Fibroblast of gingiva (primary cell): ENCODE results near the gene HOXD13.

ENCODE experiments used
- DNase-seq: peaks from one replicate; pipeline ENCODE4 v3.0.0-alpha.2; 2011; ENCODE audit warnings: low read depth

HOXD13 gene

DNA sequence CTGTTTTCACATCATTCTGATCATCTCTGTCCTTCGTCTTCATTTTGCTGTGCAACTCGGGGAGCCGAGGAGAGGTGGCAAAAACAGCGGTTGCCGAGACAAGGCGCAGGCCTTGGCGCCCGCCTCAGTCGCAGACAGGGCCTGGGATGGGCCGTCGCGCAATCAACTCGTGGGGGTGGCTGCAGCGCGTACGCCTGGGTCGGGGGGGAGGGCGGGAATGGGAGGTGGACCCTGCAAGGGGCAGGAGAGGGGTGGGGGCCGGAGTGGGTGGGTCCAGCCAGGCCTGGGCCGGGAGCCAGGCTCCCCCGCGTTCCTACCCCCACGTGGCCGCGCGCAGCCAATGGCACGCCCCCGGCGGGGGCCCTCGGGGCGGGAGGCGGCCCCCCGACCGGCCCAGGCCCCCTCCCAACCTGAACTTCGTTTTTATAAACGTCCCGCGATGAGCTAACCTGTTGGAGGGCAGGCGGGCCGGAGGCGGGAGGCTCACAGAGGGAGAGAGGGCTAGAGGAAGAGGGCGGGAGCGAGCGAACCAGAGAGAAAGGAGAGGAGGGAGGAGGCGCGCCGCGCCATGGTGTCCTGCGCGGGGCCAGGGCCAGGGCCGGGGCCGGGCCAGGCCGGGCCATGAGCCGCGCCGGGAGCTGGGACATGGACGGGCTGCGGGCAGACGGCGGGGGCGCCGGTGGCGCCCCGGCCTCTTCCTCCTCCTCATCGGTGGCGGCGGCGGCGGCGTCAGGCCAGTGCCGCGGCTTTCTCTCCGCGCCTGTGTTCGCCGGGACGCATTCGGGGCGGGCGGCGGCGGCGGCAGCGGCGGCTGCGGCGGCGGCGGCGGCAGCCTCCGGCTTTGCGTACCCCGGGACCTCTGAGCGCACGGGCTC is at the start of gene HOXD13:
Gene HOXD13, plus strand, starts transcription at position 452 of the 875 bp plus-strand sequence. Its CDS starts 170 bp downstream, at position 622.
- DNase-seq: no peak

DNA sequence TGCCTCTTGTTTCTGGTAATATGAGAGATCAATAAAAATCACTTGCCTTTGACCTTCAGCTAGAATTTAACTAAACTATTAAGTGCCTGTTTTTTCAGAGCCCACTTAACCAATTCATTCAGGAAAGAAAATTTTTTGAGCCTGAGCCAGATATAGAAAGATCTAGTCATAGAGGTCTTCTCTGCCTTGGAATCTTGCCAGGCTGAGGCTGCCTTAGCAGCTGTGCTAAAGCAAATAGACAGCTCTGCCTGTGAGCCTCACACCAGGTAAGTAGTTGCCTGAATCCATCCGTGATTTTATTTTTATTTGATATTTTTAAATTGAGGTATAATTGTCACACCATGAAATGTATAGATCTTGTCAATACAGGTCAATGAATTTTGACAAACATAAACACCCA is 36.1 kb upstream of the HOXD13 start:
- no peak for DNase-seq

DNA sequence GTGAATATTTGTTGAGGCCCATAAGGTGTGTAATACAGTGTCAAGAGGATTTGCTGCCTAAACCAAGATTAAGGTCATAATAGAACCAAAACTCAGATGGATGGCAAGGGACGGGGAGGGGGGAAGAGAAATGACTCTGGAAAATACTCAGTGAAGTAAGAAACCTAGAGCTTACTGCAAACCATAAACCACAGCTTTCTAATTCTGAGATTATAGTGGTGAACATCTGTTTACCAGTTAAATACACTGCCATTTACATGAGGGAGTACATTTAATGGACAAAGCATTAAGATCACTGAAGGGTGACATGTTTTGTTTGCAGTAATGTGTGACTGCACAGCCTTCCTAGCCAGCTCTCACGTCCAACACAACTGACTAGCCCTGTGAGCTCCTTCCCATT is 28.6 kb upstream of the HOXD13 start:
- no peak for DNase-seq

DNA sequence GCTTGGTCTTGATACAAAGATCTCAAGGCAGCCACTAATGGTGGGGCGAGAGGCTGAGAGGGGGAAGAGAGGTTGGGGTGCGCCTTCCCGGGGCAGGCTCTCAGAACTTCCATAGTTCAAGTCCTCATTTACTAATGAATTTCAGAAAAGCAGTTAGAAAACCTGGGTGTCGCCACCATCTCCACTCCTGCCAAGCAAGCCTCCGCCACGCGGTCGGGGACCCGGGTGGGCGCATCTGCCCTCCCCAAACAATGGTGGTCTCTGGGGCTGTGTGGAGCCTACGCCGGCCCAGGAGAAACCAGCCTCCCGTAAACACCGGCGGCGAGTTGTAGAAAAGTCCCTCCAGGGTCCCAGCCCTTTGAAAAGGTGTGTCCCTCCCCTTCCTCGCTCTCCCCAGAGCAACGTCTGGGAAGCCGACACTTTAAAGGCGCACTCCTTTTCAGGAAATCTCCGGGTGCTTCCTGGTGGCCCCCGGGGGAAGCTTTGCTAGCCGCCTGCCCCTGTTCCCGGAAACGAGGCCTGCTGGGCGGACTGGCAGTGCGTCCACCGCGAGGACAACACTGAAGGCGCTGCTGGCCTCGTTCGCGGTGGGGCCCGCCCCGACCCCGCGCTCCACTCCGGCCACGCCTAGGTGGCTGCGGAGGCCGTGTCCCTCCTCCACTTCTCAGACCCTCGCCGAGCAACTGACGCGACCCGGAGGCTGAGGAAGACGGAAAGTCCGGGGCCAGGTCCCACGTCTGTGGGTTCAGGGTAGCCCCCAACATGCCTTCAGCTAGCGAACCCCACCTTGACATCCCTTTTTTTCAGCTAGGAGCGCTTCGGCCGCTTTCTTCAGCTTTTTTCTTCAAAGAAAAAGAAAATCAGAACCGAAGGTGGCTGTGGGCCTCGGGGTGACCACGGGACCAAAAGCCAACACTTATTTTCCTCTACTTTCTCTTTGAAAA is 25.6 kb upstream of the HOXD13 start:
- DNase-seq: no peak

DNA sequence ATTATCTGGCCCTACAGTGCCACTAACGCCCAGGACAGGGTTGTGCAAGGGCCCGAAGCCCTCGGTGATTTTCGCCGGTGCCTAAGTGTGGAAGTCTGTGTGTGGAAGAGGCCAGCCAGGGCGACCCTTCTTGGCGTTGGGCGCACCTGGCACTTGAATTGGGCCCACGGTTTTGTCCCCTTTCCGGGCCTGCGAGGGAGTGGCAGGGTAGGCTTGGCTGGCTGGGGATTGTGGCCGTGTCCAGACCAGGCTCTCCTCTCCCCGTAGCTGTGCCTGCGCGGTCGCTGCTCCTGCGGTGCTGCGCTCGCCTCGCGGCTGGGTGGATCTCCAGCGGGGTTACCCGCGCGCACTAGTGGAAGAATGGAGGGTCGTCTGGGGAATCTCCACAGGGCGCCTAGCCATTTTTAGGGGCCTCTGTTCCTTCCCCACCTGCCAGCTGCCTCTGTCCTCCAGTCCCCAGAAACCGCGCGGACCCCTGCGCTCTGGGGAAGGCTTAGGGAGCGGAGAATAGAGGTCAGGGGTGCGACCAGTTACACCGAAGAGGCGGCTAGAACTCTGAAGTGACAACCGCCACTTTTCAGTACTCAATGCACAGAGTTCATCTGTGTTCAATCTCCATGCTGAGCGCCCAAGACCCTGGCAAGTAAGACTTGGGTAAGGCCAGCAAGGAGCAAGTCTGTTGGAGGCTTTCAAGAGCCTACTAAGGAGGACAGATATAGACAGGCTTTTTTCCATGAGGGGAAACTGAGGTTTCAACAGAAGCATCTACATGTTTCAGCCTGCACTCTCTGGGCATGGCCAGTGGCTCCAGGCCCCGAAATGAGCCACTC is 24.7 kb upstream of the HOXD13 start:
- no peak for DNase-seq

DNA sequence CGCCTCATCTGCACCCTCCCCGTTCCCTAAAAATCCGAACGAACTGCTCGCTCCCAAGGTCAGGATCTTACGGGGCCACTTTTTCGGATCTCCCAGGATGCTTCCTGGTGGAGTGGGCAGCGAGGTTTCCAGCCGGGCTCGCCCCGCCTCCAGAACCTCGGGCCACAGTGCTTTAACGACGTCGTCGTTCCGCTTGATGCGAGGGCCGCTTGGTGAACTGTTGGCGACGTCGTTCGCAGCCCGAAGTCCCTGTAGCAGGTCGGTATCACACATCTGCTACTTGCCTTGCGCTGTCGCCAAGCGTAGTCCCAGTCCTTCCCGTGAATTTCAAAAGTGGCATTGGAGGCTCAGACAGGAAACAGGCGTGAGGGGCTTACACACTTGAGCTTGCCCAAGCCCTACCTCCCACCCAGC is 24.1 kb upstream of the HOXD13 start:
- DNase-seq: no peak

DNA sequence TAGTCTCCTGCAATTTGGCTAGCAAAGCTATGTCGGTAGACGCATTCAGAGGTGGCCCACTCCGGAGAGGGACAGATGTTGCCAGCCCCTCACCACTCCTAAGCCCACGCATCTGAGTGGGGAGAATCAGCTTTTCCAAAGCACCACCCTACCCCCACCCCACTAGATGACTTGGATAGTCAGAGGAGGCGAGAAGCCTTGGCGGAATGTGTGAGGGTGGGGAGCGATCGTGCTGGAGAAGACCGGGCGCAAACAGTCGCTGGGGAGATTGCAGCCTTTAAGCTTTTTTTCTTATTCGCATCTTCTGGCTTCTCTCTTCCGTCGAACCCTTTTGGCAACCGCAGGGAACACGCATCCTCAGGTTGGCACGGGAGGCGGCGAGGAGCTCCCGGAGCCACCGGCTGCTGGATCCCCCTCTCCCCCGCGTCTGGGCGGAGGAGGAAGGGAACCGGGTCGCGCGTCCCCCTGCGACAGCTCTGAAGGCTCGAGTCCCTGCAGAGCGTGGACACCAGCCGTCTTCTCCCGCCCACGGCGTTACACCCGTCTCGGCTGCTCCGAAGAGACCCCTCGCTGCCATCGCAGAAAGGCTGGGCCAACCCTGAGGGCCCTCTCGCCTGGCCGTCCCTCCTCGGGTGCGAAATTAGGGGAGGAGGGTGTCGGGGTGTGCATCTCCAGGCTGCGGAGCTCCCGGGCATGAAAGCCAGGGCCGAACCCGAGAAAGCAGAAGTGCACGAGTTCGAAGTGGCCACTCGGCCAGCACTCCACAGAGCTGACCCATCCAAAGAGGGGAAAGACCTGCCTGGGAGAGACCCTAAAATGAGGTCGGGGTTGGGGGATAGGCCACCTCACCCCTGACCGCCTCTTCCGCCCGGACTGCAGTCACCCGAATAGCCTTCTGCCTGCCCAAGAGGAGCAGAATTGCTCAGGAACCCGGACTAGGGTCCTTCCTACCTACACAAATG is 20.9 kb upstream of the HOXD13 start:
- no peak for DNase-seq

DNA sequence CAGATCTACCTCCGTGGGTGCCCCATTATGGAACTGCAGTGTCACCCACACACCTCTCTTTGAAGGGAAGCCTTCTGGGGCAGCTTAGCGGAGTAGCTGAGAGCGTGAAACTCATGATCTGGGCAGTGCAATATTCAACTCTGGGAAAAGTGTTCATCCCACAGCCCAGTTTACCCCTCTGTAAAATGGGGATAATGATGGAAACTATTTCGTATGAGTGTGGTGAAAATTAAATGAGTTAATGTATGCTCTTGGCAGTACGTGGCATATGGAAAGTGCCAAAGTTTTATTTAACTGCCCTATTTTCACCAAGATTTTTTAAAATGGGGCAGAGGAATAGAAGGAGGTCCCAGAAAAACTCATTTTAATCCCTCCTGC is 20.2 kb upstream of the HOXD13 start:
- DNase-seq: no peak

DNA sequence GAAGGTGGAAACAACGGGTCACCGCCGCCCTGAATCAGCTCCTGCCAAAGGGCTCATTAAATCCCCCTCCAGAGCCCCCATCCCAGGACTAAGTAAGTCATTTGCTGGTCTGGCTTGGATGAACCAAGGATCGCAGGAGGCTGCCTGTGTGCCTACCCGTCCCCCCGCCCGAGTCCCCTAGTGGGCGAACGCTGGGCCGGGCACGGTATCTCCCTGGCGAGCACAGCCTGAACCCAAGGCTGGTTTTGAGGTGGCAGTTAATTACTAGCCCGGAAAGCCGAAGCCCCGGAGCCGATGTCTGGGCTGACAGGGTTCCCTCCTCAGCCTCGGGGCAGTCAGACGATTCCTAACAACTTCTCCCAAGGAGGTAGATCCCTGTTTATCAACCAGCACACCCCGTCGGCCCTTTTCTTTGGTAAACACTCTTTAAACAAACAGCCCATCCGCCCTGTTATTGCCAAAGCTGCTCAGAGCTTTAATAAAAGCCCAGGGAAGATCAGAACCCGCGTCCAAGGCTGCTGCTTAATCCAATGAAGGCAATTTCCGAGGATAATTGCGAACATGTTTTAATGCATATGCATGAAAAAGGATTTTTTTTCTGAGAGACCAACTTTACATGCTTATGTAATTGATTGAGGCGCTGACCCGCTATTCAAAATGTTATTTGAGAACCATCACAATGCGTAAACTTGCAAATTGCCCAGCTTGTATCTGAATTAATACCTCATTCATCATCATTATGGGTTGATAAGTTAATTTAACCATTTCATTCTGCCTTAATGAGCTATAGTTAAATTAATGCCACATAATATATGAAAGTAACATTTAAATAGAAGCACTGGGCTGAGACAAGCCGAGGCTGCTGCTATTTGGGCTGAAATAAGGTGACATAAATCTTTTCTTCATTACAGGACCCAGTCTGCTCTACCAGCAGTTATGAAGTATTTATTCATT is 19.3 kb upstream of the HOXD13 start:
- DNase-seq: no peak

DNA sequence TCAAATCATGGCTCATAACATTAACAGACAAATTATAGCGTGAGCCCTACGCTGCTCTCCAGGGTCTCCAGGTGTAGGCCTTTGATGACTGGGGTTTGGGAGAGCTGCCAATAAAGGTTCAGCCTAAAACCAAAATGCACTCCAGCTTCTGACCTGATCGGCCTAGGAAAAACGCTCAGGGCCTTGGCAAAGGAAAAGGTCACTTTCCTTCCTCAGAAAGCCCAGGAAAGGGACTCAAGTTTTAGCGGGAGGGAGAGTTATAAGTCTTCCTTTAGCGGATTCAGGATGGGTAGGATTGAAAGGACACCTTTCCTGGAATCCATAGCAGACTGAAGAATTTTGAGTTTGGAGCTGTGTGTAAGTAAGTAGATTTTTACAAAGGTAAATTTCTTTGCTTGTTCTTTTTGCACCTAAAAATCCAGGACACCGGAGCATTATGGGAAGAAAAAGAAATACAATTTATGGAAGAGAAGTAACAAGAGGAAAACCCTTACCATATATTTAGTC is 17.5 kb upstream of the HOXD13 start:
- no peak for DNase-seq

DNA sequence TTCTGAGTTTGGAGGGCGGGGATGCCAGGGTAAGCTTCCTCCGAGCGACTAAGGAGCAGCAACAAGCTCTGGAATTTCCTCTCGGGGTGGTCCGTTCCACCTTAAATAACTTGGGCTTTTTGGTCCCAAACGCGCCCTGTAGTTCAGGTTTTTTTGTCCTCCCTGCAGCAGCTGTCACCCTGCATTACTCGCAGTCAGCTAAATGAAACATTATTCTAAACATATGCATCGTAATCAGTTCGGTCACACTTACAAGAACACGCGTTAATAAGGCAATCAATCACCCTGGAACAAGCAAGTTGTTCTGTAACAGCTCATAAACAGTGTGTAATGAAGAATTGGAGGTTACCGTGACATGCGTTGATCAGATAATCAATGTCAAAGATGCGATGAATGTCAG is 17.0 kb upstream of the HOXD13 start:
- DNase-seq: no peak

DNA sequence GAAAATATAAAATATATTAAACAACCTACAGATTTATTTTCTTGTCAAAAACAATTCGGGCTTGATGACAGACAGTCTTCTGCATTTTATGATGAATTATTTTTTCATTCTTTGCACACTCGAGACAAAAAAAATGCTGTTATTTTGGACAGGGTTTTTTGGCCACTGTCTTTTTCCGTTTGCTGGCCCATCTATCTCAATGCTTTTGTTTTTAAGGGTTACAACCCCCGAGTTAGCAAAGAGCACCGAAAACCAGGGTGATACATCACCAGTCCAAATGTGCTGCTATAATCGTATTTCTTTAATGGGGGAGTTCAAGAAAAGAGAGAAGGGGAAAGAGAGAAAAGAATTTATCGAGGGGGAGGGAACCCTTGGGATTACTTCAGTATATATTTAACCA is 16.5 kb upstream of the HOXD13 start:
- no peak for DNase-seq

DNA sequence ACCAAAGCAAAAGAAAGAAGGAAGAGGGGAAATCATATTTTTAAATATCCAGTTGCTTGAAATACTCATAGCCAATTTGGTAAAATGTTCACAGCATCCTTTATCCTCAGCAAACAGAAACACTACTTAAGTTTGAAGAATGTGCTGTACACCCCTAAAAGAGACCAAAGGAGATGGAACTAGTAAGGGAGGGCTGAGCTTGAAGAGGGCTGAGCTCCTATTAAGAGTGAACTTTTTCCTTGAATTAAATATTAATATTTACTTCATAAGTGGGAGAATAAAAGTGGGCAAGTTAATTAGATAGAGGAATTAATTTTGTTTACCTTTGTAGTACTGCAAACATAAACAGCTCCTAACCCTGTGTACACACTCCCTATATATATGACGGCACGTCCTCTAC is 15.7 kb upstream of the HOXD13 start:
- DNase-seq: no peak

DNA sequence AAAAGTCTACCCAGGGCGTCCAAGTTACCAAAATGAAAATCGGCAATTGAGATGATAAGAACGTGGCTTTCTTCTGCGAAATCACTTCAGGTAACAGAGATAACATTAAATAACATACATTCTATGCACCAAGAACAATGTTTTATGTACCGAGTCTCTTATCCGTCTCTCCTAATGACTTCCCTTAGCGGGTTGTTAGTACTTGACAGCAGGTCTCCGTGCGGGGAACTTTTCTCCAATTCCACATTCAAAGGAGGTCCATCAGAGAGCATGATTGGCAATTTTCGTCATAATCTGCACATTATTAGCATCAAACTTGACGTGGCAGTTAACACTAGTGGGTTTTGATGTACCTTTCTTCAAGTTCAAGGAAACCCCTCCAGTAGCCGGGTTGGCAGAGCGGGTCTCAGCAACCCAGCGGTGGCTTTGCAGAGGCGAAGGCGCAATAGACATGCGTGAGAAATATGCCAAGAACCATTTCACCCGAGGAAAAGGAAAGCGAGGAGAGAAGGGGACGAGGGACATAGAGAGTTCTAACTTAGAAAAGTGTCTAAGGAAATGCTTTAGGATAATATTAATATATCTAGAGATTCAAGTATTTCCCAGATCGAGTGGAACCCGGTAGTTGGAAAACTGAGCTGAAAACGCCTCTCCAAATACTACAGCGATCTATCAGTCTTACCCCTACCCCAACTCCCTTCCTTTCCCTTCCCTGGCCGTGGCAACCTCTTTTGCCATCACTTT is 13.8 kb upstream of the HOXD13 start:
- DNase-seq: no peak

DNA sequence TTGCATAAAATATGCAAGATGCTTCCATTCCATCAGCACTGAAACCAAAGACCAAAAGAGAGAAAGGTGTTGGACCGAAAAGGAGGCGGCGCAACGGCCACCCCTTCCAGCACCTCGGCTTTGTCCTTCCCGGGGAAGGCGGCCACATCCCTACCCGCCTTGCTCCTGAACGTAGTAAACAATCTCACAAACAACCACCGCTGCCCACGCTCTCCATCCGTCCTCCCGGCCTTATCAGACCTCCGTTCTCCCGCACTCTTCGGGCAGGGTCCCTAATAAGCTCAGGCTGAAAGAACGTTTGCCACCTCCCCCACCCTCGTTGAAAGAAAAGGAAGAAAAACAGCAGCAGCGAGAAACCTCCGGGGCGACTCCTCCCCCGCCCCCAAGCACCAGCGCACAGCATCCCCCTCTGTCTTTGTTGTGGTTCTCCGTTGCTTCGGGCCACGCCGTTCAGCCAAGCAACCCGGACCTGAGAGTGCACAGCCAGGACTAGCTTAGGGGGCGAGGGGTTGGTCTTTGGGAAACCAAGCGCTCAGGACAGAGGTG is 13.2 kb upstream of the HOXD13 start:
- DNase-seq: no peak

DNA sequence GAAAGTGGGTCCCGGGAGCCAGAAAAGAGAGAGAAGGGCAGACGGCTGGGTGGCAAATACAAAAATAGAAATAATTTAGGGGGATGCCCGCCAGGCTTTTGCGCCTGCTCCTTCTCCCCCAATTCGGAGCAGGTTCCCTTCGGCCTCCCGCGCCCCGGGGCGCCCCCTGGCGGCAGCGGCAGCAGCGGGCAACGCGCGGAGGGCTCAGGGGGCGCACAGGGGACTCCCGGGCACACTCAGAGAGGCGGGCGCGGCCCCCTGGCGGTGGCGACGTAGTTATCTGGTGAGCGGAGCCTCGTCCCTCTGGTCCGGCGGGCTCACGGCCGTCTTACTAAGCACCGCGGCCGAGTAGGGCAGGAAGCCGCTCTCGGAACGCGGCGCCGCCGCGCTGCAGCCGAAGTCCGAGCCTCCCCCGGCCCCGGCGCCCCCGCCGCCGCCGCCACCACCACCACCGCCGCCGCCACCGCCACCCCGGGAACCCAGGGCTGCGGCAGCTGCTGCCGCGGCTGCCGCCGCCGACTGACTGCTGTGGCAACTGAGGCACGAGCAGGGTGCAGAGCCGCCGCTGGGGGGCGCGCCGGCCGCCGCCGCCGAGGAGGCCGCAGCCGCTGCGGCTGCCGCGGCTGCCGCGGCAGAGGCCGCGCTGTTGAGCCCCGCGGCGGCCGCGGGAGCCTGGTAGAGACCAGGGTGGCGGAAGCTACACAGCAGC is 12.5 kb upstream of the HOXD13 start:
- DNase-seq: no peak

DNA sequence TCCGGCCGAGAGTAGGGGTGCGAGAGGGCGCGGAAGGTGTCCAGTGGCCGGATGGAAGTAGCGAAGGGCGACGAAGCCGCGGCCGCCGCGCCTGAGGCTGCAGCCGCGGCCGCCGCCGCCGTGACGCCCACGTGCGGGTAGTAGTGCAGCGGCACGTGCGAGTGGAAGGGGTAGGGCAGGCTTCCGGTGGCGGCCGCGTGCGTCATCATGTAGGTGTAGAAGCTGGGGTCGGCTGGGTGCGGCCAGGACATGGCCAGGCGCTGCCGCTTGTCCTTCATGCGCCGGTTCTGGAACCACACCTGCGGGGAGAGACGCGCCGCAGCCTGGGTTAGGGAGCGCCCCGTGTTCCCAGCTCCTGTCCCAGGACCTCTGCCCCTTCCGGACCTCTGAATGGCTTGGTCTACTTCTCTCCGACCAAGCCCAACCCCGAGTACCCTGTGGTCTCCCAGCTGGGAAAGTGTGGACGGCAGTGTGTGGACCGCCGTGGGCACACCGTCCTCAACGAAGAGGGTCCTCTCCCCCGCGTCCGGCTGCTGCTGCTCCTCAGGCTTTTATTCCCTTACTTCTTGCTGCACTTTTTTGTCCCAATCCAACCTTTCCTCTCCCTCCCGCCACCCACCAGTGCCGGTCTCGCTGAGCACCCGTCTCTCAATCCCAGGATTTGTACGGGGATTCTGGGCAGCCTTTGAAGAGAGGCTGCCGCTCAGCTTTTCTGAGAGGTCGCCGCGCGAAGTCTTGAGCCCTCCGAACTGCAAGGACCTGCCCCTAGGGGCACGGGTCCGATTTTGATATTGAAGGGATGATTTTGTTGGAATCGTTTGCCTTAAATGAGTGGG is 11.8 kb upstream of the HOXD13 start:
- no peak for DNase-seq
